ENCODE data around the gene GSDME.

DNA sequence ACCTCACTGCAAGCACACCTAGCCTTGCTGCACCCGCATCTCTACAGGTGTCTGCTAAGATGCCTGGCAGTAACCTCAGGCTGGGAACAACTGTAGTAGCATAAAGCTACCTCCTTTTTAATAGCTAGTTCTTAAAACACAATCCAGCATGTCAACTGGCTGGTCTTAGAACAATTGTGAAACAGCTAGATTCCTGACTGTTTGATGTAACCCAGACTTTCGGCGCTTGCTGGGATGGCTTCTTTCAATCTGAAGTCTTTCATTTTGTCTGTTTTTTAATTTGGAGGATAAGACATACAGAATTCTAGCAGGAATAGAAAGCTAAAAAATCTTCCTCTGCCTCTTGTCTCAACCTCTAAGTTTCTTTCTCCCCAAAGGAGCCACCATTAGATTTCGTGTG is 59.8 kb downstream of the GSDME start:
- TF ChIP-seq, protein P1, sequence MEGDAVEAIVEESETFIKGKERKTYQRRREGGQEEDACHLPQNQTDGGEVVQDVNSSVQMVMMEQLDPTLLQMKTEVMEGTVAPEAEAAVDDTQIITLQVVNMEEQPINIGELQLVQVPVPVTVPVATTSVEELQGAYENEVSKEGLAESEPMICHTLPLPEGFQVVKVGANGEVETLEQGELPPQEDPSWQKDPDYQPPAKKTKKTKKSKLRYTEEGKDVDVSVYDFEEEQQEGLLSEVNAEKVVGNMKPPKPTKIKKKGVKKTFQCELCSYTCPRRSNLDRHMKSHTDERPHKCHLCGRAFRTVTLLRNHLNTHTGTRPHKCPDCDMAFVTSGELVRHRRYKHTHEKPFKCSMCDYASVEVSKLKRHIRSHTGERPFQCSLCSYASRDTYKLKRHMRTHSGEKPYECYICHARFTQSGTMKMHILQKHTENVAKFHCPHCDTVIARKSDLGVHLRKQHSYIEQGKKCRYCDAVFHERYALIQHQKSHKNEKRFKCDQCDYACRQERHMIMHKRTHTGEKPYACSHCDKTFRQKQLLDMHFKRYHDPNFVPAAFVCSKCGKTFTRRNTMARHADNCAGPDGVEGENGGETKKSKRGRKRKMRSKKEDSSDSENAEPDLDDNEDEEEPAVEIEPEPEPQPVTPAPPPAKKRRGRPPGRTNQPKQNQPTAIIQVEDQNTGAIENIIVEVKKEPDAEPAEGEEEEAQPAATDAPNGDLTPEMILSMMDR (conservative IDR thresholded peaks at IDR 0.05; ENCODE audit: low read depth, low read length) = no peak
- TF ChIP-seq SMC3 (IDR thresholded peaks at IDR 0.05; ENCODE audit: low read depth, low read length) (no peak), POLR2A (IDR thresholded peaks at IDR 0.05; ENCODE audit: low read depth, low read length) (no peak), RFX5 (IDR thresholded peaks at IDR 0.05; ENCODE audit: low read depth, low read length) (no peak), CEBPB (IDR thresholded peaks at IDR 0.05; ENCODE audit: low read depth, low read length) (no peak), CHD1 (IDR thresholded peaks at IDR 0.05; ENCODE audit: low read depth, low read length) (no peak), RAD21 (IDR thresholded peaks at IDR 0.05; ENCODE audit: low read length) (no peak), BHLHE40 (IDR thresholded peaks at IDR 0.05; ENCODE audit: low read depth, low read length) (no peak)
- TF ChIP-seq, protein P2, sequence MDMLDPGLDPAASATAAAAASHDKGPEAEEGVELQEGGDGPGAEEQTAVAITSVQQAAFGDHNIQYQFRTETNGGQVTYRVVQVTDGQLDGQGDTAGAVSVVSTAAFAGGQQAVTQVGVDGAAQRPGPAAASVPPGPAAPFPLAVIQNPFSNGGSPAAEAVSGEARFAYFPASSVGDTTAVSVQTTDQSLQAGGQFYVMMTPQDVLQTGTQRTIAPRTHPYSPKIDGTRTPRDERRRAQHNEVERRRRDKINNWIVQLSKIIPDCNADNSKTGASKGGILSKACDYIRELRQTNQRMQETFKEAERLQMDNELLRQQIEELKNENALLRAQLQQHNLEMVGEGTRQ (IDR thresholded peaks at IDR 0.05; ENCODE audit: low read depth, low read length) = no peak
